Activated CD8-positive, alpha-beta T cell treated with anti-CD3 and anti-CD28 coated beads, Interleukin-2, amount 10 ng/mL, durations not matched to agents 7 days and 5 days (primary cell): Measurements from ENCODE around the gene RBPMS2. TPM values are rescaled to one million over a fixed set of nuclear protein-coding genes. Genes with fewer than 3 reads are reported as not detected.
A peak's percentile ranks its signal among the peaks of the same experiment; 100 is the strongest.

Experiments
- ATAC-seq: fragments of 150-1000 bp; cut with Tn5 transposase; one replicate; pipeline ENCODE4 v1.10.0; 2021; ENCODE audit warnings: moderate library complexity
- CTCF ChIA-PET: fragments of 350-600 bp; sonication (Branson Sonifier 250); formaldehyde crosslinking; loops from one replicate; lab custom pipeline; 2021; ENCODE audit warnings: antibody characterized with exemption; lab: Charles Lee
- POLR2A ChIA-PET: fragments of 350-600 bp; sonication (Branson Sonifier 250); formaldehyde crosslinking; loops from one replicate; lab custom pipeline; 2021; ENCODE audit warnings: antibody characterized with exemption; lab: Charles Lee
- DNase-seq: peaks from one replicate; pipeline ENCODE4 v3.0.0-alpha.2; 2020
- H3K27ac Mint-ChIP-seq: one replicate; pipeline ENCODE4 v1.8.0; 2021; ENCODE audit warnings: mild to moderate bottlenecking, mixed read lengths
- H3K27me3 Mint-ChIP-seq: one replicate; pipeline ENCODE4 v1.8.0; 2021; ENCODE audit warnings: low read depth, mixed read lengths
- H3K36me3 Mint-ChIP-seq: one replicate; pipeline ENCODE4 v1.8.0; 2021; ENCODE audit warnings: low read depth, mixed read lengths
- H3K4me1 Mint-ChIP-seq: one replicate; pipeline ENCODE4 v1.8.0; 2021; ENCODE audit warnings: low read depth, mixed read lengths
- H3K4me3 Mint-ChIP-seq: one replicate; pipeline ENCODE4 v1.8.0; 2021; ENCODE audit warnings: mild to moderate bottlenecking, mixed read lengths
- H3K9me3 Mint-ChIP-seq: one replicate; pipeline ENCODE4 v1.8.0; 2022; ENCODE audit warnings: mixed read lengths; ENCODE audit not compliant: insufficient read depth
- total RNA-seq, 2 experiments: library from RNA; stranded (reverse); gene quantifications; one replicate each; pipeline ENCODE4 v1.2.3, GENCODE V29; 2021

RBPMS2 gene
- total RNA-seq, 2 experiments from 2014 or later: not detected

GRCh38 chr15:64739577-64740143 lies 35.7 kb downstream of the RBPMS2 start:
- Mint-ChIP-seq H3K4me1 (no peaks in the 10 kb centered on the region), H3K4me3 (no peak overlapping the region), H3K27ac (no peak overlapping the region), H3K9me3 (no peaks in the 10 kb centered on the region), H3K27me3 (no peaks in the 10 kb centered on the region), H3K36me3 (no peaks in the 10 kb centered on the region)
- ChIA-PET POLR2A (no interaction called here), CTCF (interaction anchor here (1.5 to 1.8 kb wide), 2 partner anchors 12 to 70 kb away, joined by 4 read pairs; no protein-coding TSS in a partner anchor)
- no peak for ATAC-seq
- no peak for DNase-seq

- no peaks in the 10 kb centered on the region for H3K27me3 Mint-ChIP-seq
- no peaks in the 10 kb centered on the region for H3K36me3 Mint-ChIP-seq
- no peaks in the 10 kb centered on the region for H3K4me1 Mint-ChIP-seq
- ChIA-PET CTCF (no interaction called here), POLR2A (no interaction called here)
- no peak overlapping the region for H3K27ac Mint-ChIP-seq
- ATAC-seq (no peak), DNase-seq (no peak)
- H3K9me3 Mint-ChIP-seq: no peaks in the 10 kb centered on the region
- no peak overlapping the region for H3K4me3 Mint-ChIP-seq
Measured at GRCh38 chr15:64739156-64739555, 36.2 kb downstream of the RBPMS2 start.

DNA sequence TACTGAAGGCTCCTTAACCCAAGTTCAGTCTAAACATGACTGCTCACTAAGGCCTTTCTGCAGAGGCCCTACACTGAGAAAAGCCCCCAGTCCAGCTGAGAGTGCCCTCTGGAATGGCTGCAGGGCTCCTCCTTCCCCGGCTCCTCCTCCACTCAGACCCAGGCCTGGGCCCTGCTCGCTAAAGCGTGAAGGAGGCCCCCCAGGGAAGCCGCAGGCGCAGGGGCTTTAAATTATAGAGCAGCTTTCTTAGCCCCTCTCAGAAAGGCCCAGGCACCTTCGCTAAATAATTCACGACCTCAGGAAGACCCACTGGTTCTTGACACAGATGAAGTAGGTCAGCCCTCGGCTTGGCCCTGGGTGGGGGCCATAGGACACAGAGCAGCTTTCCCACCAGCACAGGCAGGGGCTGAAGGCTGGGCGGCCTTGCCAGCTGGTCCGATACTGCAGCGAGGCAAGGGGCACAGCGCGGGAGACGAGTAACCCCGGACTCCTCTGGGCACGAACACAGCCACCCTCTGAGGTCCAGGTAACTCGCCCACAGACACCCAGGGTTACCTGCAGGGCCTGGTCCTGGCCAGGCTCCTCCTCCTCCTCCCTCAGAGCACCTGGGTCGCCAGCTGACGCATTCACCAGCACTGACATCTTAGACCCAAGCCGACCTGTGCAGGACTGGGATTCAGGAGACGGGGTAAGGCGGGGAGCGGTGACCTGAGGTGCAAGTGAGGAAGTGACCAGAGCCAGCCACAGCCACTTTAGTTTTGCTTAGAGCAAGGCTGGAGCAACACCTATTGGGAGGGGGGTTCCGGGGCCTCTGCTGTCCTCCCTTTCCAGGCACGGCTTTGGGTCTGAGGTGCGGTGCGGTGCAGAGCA lies 36.9 kb downstream of the RBPMS2 start:
- Mint-ChIP-seq H3K36me3 (no peaks in the 10 kb centered on the region), H3K27ac (no peak overlapping the region), H3K27me3 (no peaks in the 10 kb centered on the region), H3K4me3 (no peak overlapping the region), H3K9me3 (no peaks in the 10 kb centered on the region), H3K4me1 (no peaks in the 10 kb centered on the region)
- no peak for DNase-seq
- no peak for ATAC-seq
- ChIA-PET POLR2A (no interaction called here), CTCF (interaction anchor here (1.2 kb wide), 1 partner anchor 270 kb away, joined by 4 read pairs; no protein-coding TSS in a partner anchor)

- no peaks in the 10 kb centered on the region for H3K9me3 Mint-ChIP-seq
- H3K27me3 Mint-ChIP-seq: peaks cover 1% of the 10 kb centered on the region
- H3K4me1 Mint-ChIP-seq: peaks cover 1% of the 10 kb centered on the region
- ATAC-seq (no peak), DNase-seq (no peak)
- ChIA-PET CTCF (interaction anchor here (0.7 to 3.8 kb wide), 18 partner anchors 9 to 318 kb away, joined by 3 to 49 read pairs (median 4); partner anchors contain the start of gene SPG21), POLR2A (interaction anchor here (0.6 kb wide), 1 partner anchor 369 kb away, joined by 3 read pairs; no protein-coding TSS in a partner anchor)
- no peak overlapping the region for H3K27ac Mint-ChIP-seq
- no peaks in the 10 kb centered on the region for H3K36me3 Mint-ChIP-seq
- H3K4me3 Mint-ChIP-seq: no peak overlapping the region
Measured at GRCh38 chr15:64732156-64732860, 43.1 kb downstream of the RBPMS2 start.

DNA sequence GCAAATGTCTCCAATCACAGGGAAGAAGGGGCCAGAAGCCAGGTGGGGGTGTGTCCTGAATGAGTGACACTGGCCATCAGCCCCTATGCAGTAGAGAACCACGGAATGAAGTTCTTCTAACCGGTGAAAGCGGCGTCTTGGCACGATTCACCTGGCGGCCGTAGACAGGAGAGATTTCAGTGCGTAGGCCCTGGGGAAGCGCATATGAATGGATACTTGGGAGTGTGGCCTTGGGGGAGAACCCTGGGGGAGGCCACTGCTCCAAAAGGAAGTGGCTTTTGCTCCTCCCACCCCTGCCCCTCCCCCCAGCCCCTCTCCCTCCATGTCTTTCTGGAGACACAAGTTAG lies 43.6 kb downstream of the RBPMS2 start:
- no peak overlapping the region for H3K4me3 Mint-ChIP-seq
- H3K27ac Mint-ChIP-seq: no peak overlapping the region
- DNase-seq (no peak), ATAC-seq (no peak)
- no peaks in the 10 kb centered on the region for H3K9me3 Mint-ChIP-seq
- ChIA-PET CTCF (interaction anchor here (0.7 to 3.8 kb wide), 16 partner anchors 9 to 317 kb away, joined by 3 to 49 read pairs (median 4); partner anchors contain the start of gene SPG21), POLR2A (no interaction called here)
- peaks cover 1% of the 10 kb centered on the region for H3K27me3 Mint-ChIP-seq
- peaks cover 1% of the 10 kb centered on the region for H3K4me1 Mint-ChIP-seq
- H3K36me3 Mint-ChIP-seq: no peaks in the 10 kb centered on the region

DNA sequence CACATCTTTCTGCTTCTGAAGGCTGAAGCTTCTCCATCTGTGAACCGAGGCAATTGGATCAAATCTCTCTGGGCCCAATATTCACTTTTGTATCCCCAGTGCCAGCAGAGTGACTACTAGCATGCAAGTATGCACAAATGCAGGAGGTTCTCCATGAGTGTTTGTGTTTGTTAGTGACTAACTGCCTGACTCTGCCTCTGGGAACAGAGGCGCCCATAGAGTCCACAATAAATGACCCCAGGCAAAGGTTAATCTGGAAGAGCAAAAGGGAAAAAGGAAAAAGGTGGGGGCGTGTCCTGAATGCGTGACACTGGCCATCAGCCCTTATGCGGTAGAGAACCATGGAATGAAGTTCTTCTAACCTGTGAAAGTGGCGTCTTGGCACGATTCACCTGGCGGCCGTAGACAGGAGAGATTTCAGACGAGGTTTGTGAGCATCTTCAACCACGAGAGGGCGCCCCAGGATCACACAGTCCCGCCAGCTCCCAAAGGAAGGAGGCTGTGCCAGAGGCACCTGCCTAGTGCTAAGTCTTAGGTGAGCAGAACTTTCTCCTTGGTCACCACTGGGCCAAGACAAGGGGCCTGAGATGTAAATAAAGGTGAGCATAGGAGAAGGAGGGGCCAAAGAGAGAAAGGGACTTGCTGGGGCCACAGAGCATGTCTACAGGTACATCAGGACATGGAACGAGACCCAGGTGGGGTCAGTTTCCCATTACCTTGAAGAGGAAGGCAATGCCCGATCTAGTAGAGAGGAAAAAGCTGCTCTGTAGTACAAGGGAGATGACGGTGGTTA lies 44.2 kb downstream of the RBPMS2 start:
- peaks cover 1% of the 10 kb centered on the region for H3K4me1 Mint-ChIP-seq
- CTCF ChIA-PET: interaction anchor here (0.7 to 6.2 kb wide), 20 partner anchors 10 to 317 kb away, joined by 3 to 98 read pairs (median 4); partner anchors contain the start of gene SPG21
- peaks cover 1% of the 10 kb centered on the region for H3K27me3 Mint-ChIP-seq
- no peaks in the 10 kb centered on the region for H3K9me3 Mint-ChIP-seq
- H3K4me3 Mint-ChIP-seq: no peak overlapping the region
- ATAC-seq (peak; percentile 87), DNase-seq (peak; percentile 90)
- H3K36me3 Mint-ChIP-seq: no peaks in the 10 kb centered on the region
- POLR2A ChIA-PET: no interaction called here
- H3K27ac Mint-ChIP-seq: no peak overlapping the region

- no peak for ATAC-seq
- Mint-ChIP-seq H3K4me1 (peaks cover 1% of the 10 kb centered on the region), H3K4me3 (no peak overlapping the region), H3K9me3 (no peaks in the 10 kb centered on the region), H3K27ac (no peak overlapping the region), H3K36me3 (no peaks in the 10 kb centered on the region), H3K27me3 (peaks cover 1% of the 10 kb centered on the region)
- ChIA-PET POLR2A (no interaction called here), CTCF (interaction anchor here (0.9 to 6.2 kb wide), 12 partner anchors 11 to 303 kb away, joined by 3 to 98 read pairs (median 6); no protein-coding TSS in a partner anchor)
- no peak for DNase-seq
Measured at GRCh38 chr15:64730151-64730550, 45.2 kb downstream of the RBPMS2 start.

- Mint-ChIP-seq H3K36me3 (no peaks in the 10 kb centered on the region), H3K27me3 (no peaks in the 10 kb centered on the region), H3K9me3 (no peaks in the 10 kb centered on the region), H3K4me3 (no peak overlapping the region), H3K27ac (no peak overlapping the region), H3K4me1 (peaks cover 9% of the 10 kb centered on the region)
- ChIA-PET CTCF (interaction anchor here (0.8 to 4.8 kb wide), 6 partner anchors 7 to 293 kb away, joined by 3 to 23 read pairs (median 4); no protein-coding TSS in a partner anchor), POLR2A (no interaction called here)
- ATAC-seq: no peak
- no peak for DNase-seq
Measured at GRCh38 chr15:64720188-64720587, 55.2 kb downstream of the RBPMS2 start.

DNA sequence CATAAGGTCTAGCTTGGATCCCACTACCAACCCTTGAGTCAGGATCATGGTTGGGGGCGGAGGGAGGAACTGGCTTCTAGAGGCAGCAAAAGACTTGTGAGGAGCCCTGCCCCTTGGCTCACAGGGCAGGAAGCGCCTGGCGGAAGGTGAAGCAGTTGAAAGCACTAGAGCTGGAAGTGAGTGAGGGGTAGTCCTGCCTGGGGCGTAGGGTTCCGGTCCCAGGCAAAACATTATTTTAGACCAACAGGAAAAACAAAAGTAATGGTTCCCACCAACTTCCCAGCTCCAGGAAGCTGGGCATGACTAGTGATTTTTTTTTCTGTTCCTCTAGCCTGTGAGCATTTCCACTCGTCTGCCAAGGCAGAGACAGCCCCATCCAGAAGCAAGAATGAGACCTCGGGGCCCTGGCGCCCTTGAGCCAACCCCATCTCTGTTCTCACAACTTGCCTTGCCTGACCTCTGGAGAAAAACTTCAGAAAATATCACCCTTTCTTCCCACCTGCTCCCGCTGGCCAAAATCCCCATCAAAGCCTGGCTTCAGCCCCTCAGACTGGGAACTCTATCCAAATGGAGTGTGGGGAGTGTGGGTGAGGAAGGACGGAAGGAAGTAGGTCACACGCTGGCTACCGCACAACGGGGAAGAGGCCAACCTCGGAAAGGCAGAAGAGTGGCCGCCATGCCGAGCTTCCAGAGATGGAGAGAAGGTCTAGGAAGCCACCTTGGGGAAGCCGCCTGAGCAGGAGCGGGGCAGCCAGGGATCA lies 57.5 kb downstream of the RBPMS2 start:
- no peak for ATAC-seq
- Mint-ChIP-seq H3K36me3 (no peaks in the 10 kb centered on the region), H3K27me3 (no peaks in the 10 kb centered on the region), H3K4me1 (peaks cover 9% of the 10 kb centered on the region), H3K9me3 (no peaks in the 10 kb centered on the region), H3K4me3 (no peak overlapping the region), H3K27ac (peak overlapping the region; percentile 28)
- POLR2A ChIA-PET: interaction anchor here (0.7 to 1.4 kb wide), 2 partner anchors 91 to 721 kb away, joined by 3 to 6 read pairs; no protein-coding TSS in a partner anchor
- CTCF ChIA-PET: interaction anchor here (0.6 to 4.8 kb wide), 4 partner anchors 10 to 555 kb away, joined by 3 to 23 read pairs (median 6); no protein-coding TSS in a partner anchor
- DNase-seq: no peak

DNA sequence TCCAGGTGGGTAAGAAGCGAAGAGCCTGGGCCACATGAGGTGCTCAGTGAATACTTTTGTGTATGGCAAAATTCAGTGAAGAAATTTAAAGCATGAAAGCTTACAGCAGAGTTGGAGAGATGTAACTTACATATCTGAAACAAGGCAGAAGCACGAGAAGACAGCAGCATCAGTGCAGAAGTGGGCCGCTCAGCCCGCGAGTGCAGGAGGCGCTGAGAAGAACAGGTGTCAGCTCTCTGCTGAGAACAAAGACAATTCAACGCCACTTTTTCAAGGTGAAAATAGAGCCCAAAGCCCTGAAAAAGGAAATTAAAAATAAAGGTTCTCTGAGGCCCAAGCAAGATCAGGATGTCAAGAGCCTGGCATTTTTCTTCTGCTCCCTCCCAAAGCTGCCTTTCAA lies 58.3 kb downstream of the RBPMS2 start:
- no peak overlapping the region for H3K27ac Mint-ChIP-seq
- no peaks in the 10 kb centered on the region for H3K36me3 Mint-ChIP-seq
- H3K27me3 Mint-ChIP-seq: no peaks in the 10 kb centered on the region
- no peaks in the 10 kb centered on the region for H3K9me3 Mint-ChIP-seq
- H3K4me1 Mint-ChIP-seq: peaks cover 9% of the 10 kb centered on the region
- DNase-seq (no peak), ATAC-seq (no peak)
- ChIA-PET CTCF (interaction anchor here (0.6 to 4.8 kb wide), 4 partner anchors 11 to 554 kb away, joined by 3 to 23 read pairs (median 6); no protein-coding TSS in a partner anchor), POLR2A (interaction anchor here (0.7 to 1.4 kb wide), 2 partner anchors 92 to 722 kb away, joined by 3 to 6 read pairs; no protein-coding TSS in a partner anchor)
- no peak overlapping the region for H3K4me3 Mint-ChIP-seq
